GM12872 (cell line): ENCODE measurements around the gene SUN5.

Experiments used
- CTCF ChIP-seq: IDR thresholded peaks from 3 replicates; pipeline ENCODE4 v1.5.1; 2011; ENCODE audit warnings: low read depth, mild to moderate bottlenecking, low read length, moderate library complexity; ENCODE audit not compliant: insufficient read depth

The SUN5 gene

DNA sequence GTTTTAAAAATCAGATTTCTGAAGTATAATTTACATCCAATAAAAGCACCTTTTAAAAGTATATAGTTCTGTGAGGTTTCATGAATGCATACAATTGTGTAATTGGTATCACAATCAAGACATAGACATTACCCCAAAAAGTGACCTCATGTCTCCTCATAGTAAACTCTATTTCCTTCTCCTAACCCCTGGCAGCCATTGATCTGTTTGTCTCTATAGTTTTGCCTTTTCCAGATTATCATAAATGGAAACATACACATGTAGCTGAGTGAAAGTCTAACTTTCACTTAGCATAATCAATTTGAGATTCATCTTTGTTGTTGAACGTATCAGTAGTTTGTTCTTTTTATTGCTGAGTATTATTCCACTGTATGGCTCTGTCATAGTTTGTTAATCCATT lies 57.6 kb downstream of the SUN5 start:
- TF ChIP-seq CTCF = no peak

DNA sequence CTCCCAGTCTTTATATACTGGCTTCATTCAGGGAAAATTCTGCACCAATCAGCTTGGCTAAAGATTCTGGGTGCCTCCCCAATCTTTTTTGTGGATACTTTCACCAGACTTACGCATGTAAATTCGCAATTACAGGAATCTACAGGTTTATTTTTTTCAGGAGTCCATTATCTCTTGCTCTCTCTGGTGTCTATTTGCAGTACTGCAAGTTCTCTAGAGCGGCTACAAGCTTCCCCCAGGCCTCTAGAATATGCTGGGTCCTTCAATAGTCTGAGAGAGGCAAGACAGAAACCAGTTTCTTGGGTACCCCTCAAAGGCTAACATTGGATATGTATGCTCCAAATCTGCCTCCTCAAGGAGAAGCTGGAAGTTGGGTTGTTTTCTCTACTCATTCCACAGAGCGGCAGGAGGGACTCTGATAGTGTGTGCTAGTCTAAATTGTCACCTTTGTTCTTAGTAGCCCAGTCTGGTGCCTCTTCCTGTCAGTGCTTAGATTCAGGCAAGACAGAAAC lies 58.5 kb downstream of the SUN5 start:
- TF ChIP-seq CTCF = peak; percentile 54; the same call in 2 of the 3 replicates

DNA sequence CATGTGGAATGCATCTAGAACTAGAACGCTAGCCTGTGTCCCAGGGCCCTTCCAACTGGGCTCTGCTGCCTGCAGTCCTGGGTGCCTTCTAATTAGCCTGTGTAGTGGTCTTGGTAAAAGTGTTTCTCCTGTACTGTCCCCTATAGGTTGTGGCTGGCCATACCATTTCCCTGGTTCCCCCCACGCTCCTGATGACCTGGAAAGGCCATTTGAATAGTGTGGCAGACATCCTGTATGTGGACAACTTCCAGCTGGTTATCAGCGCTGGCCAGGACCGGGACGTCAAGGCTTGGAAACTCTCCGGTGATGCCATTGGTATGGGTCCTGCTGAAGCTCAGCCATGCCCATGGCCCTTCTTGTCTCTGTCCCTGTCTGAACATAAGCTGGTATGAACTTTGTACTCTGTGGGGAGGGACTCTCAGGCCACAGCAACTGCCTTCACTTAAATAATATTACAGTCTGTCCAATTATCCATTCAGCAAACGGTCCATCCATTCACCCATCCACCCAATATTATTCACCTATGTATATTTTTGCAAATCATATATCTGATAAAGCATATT lies 60.7 kb downstream of the SUN5 start:
- TF ChIP-seq CTCF = no peak

- TF ChIP-seq CTCF = no peak
Measured at GRCh38 chr20:32941155-32941885, 62.9 kb downstream of the SUN5 start.

DNA sequence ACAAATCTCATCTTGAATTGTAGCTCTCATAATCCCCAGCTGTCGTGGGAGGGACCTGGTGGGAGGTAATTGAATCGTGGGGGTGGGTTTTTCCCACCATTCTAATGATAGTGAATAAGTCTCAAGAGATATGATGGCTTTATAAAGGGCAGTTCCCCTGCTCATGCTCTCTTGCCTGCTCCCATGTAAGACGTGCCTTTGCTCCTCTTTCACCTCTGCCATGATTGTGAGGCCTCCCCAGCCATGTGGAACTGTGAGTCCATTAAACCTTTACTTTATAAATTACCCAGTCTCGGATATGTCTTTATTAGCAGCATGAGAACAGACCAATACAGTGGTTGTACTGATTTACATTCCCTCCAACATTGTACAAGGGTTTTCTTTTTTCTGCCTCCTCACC lies 69.7 kb downstream of the SUN5 start:
- no peak for TF ChIP-seq CTCF
